ENCODE measurements around the gene IGFBP5.

Gene IGFBP5

DNA sequence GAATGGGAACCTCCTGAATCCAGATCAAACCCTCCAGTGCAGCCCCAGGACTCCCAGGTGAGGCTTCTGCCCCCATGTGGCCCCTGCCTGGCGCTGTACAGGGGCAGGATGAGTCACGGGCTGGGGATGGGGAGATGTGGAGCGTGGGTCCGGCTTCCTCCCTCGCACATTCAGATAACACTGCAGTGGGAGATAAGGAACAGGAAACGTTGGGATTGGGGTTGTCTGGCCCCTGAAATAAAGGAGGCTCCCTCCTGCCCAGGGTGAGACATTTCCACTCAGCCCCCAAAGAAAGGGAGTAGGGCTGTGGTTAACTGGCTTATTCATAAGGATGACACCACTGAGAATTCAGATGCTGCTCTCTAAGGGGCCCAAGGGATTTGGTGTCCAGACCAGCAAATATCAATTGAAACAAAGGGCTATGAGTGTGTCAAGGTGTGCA, 30.7 kb downstream of the IGFBP5 start:
- DNase-seq (ENCODE audit: low spot score): peak; percentile 41

DNA sequence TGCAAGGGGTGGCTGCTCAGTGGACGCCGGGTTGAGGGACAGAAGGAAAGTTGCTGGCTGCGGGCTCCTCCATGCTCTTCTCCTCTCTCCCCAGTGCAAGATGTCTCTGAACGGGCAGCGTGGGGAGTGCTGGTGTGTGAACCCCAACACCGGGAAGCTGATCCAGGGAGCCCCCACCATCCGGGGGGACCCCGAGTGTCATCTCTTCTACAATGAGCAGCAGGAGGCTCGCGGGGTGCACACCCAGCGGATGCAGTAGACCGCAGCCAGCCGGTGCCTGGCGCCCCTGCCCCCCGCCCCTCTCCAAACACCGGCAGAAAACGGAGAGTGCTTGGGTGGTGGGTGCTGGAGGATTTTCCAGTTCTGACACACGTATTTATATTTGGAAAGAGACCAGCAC, 31.5 kb downstream of the IGFBP5 start:
- no peak for DNase-seq (ENCODE audit: low spot score)

DNA sequence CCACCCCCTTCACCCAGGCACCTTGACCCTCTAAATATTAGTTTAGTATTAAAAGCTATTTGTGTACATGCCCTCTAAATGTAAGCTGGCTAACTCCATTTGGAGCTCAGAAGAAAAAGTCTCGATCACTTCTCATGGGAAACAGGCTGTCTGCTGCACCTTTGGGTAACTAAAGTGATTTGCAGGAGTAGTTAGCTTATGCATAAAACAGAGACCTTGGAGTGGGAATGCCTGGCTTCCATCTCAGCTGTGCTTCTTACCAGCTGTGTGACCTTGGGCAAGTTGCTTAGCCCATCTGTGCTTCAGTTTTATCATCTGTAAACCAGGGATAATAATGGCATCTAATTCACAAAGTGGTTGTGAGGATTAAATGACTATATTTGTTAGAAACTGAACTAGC, 32.2 kb downstream of the IGFBP5 start:
- no peak for DNase-seq (ENCODE audit: low spot score)

DNA sequence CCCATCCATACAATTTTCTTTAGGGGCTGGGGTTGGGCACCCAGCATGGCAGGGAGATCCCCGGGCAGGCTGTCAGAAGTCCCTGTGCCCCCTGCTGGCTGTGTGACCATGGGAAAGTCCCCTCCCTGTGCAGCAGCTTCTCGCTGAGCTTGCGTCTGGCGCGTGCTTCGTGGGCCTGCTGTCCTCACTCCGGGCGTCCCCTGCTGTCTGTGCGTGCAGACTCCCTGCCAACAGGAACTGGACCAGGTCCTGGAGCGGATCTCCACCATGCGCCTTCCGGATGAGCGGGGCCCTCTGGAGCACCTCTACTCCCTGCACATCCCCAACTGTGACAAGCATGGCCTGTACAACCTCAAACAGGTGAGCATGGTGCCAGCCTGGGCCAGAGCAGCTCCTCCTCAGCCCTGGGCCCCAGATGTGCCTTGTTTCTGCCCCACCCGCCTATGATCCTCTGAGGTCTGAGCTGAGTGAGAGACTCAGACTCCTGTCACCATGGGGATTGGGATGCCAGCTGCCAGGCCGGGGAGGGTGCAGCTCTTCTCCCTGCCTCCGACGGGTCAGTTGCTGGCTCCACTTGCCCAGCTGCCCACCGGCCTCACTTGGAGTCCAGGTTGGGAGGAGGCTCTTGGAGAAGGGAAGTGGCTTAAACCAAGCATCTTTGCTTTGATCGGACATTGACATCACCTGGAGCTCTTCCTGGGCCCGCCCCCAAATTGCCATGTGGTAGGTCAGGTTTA, 33.5 kb downstream of the IGFBP5 start:
- peak; percentile 51 for DNase-seq (ENCODE audit: low spot score)

DNA sequence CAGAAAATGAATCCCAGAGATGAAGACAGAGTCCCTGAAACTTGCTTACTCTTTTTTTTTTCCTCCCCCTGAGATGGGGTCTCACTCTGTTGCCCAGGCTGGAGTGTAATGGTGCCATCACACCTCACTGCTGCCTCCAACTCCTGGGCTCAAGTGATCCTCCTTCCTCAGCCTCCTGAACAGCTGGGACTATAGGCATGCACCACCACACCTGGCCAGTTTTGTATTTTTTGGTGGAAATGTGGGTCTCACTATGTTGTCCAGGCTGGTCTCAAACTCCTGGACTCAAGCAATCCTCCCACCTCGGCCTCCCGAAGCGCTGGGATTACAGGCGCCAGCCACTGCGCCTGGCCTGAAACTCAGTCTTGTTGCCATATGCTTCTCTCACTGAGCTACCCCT, 34.3 kb downstream of the IGFBP5 start:
- no peak for DNase-seq (ENCODE audit: low spot score)

DNA sequence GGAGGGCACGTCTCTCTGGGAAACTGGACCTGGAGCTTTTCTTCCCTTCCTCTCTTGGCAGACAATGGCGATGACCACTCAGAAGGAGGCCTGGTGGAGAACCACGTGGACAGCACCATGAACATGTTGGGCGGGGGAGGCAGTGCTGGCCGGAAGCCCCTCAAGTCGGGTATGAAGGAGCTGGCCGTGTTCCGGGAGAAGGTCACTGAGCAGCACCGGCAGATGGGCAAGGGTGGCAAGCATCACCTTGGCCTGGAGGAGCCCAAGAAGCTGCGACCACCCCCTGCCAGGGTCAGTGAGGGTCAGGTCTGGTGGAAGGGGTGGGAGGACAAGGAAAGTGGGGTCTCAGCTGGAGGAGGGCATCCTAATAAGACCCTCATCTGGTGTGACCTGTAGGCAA, 34.9 kb downstream of the IGFBP5 start:
- DNase-seq (ENCODE audit: low spot score): no peak

DNA sequence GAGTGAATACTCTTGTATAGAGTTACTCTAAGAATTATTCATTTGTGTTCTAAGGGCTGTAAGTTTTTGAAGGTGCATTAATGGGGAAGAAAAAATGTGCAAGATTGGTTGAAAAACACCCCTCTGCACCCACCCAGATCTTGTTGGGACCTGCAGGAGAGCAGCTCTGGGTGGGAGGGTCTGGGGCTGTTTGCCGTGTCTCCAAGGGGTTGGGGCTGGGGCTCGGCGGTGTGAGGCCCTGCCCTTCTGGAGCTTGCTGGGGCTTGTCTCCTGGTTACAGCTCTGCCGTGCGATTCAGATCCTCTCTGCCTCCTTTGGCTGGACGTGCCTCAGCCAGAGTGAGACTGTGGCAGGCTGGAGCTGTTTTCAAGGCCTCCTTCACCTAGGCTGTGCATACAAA, 36.1 kb downstream of the IGFBP5 start:
- no peak for DNase-seq (ENCODE audit: low spot score)

DNA sequence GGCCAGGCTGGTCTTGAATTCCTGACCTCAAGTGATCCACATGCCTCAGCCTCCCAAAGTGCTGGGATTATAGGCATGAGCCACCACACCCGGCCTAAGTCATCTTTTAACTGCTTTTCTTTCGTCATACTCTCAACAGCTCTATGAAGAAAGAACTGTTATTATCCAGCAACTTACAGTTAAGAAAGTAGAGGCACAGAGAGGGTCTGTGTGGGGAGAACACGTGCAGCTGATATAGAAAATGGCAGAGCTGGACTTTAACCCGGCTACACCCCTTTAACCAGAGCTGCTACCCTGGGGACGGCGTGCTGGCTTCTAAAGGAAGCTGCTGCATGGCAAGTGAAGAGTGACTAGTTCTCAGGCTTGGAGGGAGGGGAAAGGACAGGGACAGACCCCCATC, 36.6 kb downstream of the IGFBP5 start:
- no peak for DNase-seq (ENCODE audit: low spot score)

DNA sequence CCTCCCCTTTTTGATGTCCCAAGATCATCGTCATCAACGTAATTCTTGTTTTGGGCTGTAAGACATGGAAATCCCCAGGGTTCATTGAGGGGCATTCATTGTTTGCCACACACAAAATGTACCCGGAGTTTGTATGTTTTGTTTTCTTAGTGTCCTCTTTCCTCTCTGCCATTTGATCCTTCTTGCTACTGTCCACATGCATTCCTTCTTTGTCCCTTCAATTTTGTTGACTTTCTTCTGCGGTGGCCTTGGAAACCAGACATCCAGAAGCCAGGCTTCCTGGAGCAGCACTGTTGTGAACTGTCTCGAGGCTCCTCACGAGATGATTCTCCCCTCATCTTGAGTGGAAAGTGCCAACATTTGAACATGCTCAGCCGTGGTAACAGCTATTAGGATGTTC, 37.4 kb downstream of the IGFBP5 start:
- DNase-seq (ENCODE audit: low spot score): no peak

DNA sequence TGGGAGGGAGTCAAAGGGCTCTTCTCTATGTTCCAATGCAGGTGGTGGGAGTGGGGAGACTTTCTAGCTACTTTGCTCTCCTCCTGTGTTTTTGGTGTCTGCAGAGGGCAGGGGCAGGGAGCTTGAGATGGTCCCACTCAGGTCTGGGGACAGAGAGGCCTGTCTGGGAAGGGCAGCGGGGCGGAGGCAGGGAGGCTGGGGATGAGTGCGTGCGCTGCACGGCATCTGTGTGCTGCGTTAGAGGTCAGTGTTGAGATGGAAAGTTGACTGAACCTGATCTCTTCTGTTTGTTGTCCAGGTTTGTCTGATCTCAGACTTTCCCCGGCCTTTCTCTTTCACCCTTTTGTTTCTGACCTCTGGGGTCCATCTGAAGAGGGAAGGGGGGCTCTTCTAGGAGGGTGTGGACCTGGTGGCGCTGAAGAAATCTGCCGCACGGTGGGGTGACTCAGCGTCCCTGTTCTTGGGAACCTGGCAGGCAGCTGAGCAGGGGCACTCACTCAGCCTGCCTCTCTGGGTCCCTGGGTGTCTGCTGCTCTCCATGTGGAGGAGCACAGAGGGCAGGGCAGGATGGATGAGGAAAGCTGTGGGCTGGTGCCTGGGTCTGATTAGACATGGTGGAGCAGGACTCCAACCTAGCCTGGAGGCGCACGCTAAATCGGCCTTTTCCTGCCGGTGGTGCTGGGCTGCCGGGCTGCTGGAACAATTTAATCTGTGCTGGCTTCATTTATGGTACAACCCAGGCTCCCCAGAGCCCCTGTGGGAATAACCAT, 38.1 kb downstream of the IGFBP5 start:
- no peak for DNase-seq (ENCODE audit: low spot score)

DNA sequence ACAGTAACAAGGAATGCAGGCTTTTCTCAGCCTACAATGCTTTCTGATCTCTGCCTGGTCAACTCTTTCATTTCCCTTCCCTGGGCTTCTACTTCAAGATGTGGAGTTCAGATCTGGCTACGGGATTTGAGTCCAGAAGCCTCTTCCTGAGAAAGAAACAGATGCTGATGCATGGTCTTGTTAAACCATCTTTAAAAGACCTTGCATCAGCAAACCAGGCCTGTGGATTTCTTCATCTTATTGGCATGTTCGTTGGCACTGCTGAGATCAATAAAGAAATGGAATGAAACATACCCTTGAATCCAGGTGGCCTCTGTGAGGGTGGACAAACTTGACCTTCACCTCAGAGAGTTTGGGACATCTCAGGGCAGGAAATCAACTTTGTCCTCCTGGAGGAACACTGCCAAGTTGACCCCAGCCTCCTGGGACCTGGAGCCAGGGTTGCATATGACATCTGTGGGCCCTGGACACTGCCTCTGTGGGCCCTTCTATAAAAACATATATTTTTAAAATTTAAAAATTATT, 40.8 kb downstream of the IGFBP5 start:
- no peak for DNase-seq (ENCODE audit: low spot score)

DNA sequence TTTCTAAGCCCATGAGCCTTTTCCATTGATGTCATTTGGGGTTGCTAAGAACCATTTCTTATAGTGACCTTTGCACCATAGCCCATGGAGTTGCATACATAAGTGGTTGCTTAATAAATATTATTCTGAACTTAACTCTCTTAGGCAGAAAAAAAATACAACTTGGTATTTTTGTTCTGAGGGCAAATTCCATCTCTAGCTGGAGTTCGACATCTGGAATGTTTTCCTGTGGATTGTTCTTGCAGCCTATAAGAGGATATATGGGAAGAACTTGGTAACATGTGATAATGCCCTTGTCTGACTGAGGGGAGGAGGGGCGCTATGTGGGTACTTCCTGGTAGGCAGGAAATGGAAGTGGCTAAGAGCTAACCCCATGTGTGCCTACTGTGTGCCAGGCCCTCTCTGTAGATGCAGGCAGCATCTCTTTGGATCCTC, 41.4 kb downstream of the IGFBP5 start:
- no peak for DNase-seq (ENCODE audit: low spot score)

DNA sequence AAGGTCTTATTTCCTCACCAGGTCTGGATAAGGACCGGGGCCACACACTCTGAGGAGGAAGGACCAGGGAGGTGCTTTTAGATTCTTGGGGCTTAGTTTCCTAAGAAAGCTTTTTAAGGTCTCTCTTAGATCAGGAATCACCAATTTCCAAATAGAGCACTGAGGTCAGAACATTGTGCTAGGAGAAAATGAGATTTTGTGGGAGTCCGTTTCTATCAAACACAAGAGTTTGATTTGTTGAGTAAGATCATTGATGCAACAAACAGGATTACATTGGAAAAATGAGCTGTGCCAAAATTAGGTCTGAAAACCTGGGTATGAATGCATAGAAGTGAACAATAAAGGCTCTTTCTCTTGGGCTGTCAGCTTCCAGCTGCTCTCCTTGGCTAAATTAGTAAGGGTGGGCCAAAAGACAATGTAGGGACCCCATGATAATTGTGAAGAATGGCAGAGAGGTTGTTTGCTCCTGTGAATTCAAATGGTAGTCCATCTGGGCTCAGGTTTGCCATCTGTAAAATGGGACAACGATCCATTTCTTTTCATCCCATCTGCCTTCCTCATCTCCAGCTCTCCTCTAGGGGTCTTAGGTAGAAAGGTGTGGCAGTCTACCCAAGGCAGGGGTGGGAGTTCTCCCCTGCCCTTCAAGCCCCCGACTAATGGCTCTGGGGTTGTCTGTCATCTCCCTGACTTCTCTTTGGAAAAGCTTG, 42.1 kb downstream of the IGFBP5 start:
- no peak for DNase-seq (ENCODE audit: low spot score)

DNA sequence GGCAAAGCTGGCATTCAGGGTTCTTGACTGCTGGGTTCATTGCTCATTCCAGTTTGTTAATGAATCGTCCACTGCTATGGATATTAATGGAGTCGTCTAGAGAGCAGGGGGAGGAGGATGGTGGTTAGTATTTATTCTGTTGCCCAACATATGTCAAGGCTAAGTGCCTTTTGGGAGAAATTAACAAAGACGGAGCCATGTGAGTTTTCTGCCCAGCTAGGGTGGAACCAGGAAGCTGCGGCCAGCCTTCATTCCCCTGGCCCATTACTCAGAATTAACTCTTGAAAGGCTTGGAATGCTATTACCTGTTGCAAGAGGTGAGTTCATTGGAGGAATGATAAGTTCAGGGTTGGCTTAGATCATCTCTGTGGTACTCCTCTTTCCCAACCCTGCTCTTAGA, 42.8 kb downstream of the IGFBP5 start:
- no peak for DNase-seq (ENCODE audit: low spot score)

DNA sequence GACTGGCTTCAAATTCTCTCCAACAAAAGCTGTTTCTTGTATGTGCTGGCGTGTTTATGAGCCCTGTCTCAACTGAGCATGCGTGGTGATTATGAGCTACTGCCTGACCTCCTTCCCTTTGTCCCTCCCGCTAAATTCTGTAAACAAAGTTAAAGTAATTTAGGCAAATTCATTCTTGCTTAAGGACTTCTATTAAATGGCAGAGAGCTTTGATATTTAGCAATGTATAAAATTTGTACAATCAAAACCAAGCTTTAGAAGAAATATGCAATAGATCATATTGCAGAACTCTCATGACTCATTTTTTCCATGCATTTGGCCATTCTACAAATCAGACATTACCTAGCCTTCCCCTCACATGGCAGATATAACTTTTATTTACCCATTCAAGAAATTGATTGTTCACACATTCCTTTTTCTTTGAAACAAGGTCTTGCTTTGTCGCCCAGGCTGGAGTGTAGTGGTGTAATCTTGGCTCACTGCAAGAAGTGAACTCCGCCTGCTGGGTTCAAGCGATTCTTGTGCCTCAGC, 43.9 kb downstream of the IGFBP5 start:
- no peak for DNase-seq (ENCODE audit: low spot score)

DNA sequence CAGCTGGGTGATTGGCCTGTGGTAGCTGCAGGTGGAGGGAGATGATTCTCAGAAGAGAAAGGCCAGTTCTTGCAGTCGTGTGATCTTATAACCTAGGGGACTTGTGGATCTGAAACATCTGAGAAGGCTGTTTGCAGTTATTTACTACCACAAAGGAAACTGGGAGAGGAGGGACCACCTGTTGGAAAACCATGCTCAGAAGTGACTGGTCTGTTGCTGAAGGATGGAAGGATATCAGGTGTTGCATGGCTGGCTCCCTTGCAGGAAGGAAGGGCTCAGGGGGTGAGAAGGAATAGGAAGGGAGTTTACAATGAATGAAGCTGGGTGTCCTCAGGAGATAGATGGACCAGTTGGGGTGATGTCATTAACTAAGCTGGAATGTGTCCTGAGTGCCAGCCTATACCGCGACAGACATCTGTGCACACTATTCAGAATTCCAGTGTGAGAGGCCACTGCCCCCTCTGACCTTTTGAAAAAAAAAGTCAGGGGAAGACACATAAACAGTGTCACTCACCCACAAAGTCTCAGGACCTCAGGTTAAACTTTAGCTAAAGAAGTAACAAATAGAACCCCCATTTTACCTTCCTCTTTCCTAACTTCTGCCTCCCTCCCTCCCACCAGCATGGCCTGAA, 44.6 kb downstream of the IGFBP5 start:
- DNase-seq (ENCODE audit: low spot score): no peak

DNA sequence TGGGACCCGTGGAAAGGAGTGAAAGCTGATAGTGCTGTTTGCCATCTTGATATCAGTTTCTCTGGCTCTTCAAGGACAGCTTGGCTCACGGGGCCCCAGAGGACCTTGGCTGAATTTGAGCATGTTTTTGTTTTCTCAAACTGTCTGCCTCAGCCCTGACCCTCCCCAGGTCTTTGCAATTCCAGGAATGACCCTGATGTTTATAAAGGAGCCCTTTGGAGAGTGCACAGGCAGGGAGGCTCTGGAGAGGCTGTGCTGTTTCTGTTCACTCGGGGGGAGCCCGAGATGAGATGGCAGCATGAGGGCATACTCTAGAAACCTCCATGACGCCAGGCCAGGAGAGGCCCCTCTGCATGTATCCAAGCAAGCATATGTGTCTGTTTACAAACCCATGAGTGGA, 45.8 kb downstream of the IGFBP5 start:
- no peak for DNase-seq (ENCODE audit: low spot score)

DNA sequence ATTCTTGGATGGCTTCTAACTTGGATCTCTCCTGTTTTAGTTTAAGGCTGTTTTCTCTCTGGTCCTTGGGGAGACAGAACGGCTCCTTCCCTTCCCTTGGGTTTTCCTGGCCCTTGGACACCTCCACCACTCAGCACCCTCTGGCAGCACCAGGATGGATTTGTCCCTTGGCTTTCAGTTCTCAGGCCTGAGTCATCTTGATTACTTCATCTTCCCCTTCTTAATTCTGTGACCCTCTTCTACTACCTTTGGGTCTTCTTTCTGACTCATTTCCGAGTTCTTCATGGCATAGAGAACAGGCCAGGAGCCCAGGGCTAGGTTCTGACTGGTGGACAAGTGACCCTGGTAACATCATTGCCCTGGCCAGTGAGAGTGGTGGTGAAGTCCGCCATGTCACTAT, 47.2 kb downstream of the IGFBP5 start:
- DNase-seq (ENCODE audit: low spot score): no peak

DNA sequence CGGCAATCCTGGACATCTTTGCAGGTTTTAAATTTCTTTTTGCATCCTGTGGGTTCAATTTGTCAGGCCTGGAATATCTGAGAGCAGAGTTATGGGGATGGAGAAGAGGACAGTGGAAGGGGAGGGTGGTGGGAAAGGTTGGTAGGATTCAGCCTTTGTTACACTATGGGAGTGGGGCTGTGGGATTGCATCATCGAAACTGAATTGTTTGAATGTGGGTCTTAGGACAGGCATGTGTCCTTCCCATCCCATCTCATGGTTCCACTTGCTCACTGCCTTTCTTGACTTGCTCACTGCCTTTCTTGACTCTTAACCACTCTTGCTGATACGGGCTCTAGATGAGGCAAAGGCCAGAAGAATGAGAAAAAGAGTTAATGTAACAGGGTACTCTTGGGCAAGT, 49.2 kb downstream of the IGFBP5 start:
- DNase-seq (ENCODE audit: low spot score): no peak

DNA sequence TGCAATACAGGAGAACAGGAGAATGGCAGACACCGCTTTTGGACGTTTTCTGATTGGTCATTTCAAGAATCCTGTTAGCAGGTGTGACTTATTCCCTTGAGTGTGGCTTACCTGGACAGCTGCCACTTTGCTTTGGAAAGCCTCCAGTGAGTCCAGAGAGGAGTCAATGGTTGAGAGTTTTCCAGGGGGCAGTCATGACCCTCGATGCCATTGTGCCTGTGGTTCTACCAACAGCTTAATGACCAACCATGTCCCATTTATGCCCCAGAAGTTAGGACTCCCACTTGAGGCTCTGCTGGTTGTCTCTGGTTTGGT, 49.8 kb downstream of the IGFBP5 start:
- DNase-seq (ENCODE audit: low spot score): no peak

DNA sequence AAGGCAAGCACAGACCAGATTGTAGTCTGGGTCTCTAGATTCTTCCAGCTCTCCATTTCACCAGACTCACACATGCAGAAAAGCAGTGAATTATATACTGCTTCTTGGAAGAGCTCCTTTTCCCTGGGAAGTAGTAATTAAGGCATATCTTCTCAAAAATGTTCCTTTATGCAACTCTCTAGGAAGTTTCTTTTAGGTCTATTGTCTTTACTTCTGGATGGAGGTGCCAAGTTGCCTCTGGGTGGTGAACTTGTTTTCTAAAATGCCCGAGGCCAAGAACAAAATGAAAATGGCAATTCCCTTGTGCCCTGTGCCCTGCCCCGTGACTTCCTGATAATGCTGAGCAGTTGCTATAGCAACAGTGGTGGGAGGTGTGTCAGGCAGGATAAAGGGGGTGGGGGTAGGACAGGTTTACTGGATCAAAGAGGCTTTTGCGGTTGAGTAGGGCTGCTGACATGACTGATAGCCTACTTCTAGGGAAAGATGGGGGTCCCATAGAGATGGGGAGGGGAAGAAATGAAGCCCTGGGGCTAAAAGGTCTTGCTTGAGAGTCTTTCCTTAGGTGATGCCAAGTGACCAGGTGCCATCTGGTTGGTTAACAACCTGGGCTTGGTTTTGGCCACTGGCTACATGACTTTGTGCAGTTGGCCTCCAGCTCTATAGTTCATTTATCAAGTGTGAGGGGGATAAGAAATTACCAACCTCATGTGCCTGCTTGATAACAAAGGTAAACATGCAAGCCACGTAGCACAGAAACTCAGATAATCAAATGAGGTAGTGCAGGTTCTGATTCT, 50.3 kb downstream of the IGFBP5 start:
- no peak for DNase-seq (ENCODE audit: low spot score)
